SJSA1 (cell line): ENCODE results near the gene UQCRQ. TPM values are rescaled to one million over a fixed set of nuclear protein-coding genes. Genes with fewer than 3 reads are reported as not detected.
"Not testable (repeated sequence)": the region's sequence is repeated elsewhere in the genome, so short reads cannot be mapped to it uniquely, and the experiment has no call there.

Experiments
- DNase-seq, 2 experiments: peaks; one replicate each; pipeline ENCODE4 v3.0.0-alpha.2; 2015 to 2020; ENCODE audit warnings: low spot score in 2 of 2, low read depth in 1 of 2
- H3K27ac ChIP-seq: fragments of 250-450 bp; sonication (Bioruptor Pico); 2 replicates; pipeline ENCODE4 v1.5.1; 2020; ENCODE audit warnings: mild to moderate bottlenecking, moderate library complexity
- H3K27me3 ChIP-seq: fragments of 250-450 bp; sonication (Bioruptor Pico); replicated peaks from 2 replicates; pipeline ENCODE4 v1.5.1; 2020; ENCODE audit warnings: mild to moderate bottlenecking, moderate library complexity
- H3K36me3 ChIP-seq: fragments of 250-450 bp; sonication (Bioruptor Pico); 2 replicates; pipeline ENCODE4 v1.5.1; 2020; ENCODE audit warnings: mild to moderate bottlenecking
- H3K4me1 ChIP-seq: fragments of 250-450 bp; sonication (Bioruptor Pico); replicated peaks from 2 replicates; pipeline ENCODE4 v1.6.1; 2021; ENCODE audit warnings: mild to moderate bottlenecking
- H3K4me3 ChIP-seq: fragments of 250-450 bp; sonication (Bioruptor Pico); 2 replicates; pipeline ENCODE4 v1.5.1; 2020; ENCODE audit warnings: mild to moderate bottlenecking
- H3K9me3 ChIP-seq: fragments of 250-450 bp; sonication (Bioruptor Pico); replicated peaks from 2 replicates; pipeline ENCODE4 v1.5.1; 2020; ENCODE audit warnings: mild to moderate bottlenecking
- total RNA-seq: library from RNA; depleted of rRNA; stranded (reverse); fragments of >200 nt; shearing (Covaris generic); gene quantifications from 2 replicates; pipeline ENCODE4 v1.2.3, GENCODE V29; 2014

Gene UQCRQ
- total RNA-seq, 1 experiment from 2014 or later = 440 TPM

DNA sequence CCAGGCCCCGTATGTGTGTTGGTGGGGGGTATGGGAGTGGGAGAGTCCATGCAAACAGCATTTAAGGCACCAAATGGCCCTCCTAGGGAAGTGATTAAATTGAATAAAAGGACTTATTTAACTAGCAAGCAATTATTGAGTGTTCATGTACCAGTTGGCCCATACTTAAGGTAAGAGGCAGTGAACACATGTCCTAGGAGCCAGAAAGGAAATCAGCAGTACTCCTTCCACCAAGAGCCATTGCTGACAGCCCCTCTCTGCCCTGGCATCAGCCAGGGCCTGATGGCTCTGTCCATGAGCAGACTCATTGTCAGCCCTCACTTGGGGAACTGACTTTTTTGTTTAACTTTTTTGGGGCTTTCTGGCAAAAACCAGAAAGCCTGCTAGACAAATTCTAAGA is 25.5 kb upstream of the UQCRQ start:
- Histone ChIP-seq H3K36me3 (no peaks in the 10 kb centered on the region), H3K27ac (peak overlapping the region; percentile 86), H3K27me3 (no peaks in the 10 kb centered on the region), H3K4me1 (peaks cover 36% of the 10 kb centered on the region), H3K4me3 (no peak overlapping the region), H3K9me3 (no peaks in the 10 kb centered on the region)
- DNase-seq = no peak

DNA sequence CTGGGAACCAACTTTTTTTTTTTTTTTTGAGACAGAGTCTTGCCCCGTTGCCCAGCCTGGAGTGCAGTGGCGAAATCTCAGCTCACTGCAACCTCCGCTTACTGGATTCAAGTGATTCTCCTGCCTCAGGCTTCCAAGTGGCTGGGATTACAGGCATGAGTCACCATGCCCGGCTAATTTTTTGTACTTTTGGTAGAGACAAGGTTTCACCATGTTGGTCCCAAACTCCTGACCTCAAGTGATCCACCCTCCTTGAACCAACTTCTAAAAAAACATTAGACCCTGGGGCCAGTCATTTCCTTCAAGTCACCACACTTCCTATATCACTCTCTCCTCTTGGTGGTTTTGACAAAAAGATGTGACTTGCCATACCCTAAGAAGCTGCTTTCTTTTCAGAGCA is 25.1 kb upstream of the UQCRQ start:
- Histone ChIP-seq H3K27ac (peak overlapping the region; percentile 32; the same call in 1 of the 2 replicates), H3K4me1 (peaks cover 36% of the 10 kb centered on the region), H3K4me3 (no peak overlapping the region), H3K36me3 (no peaks in the 10 kb centered on the region), H3K27me3 (no peaks in the 10 kb centered on the region), H3K9me3 (no peaks in the 10 kb centered on the region)
- peak in 1 of 2 experiments; percentile 44 for DNase-seq

DNA sequence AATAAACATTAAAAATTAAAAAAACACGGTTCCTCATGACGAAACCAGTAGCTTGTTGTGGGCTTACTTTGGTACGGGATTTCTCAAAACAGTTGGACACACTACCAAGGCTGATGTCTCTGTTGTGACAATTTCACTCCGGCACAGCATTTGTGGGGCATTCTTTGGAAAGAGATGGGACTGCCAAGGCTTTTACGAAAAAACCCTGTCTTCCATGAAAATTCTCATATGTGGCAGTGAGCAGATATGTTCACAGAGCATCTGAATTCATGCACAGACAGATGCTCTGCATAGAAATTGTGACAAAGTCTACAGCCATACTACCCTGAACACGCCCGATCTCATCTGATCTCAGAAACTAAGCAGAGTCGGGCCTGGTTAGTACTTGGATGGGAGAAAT is 18.2 kb upstream of the UQCRQ start:
- Histone ChIP-seq H3K27ac (no peak overlapping the region), H3K4me3 (no peak overlapping the region), H3K36me3 (no peaks in the 10 kb centered on the region), H3K27me3 (no peaks in the 10 kb centered on the region), H3K4me1 (peaks cover 2% of the 10 kb centered on the region), H3K9me3 (no peaks in the 10 kb centered on the region)
- DNase-seq = no peak

GRCh38 chr5:132849347-132849746 is 17.1 kb upstream of the UQCRQ start:
- Histone ChIP-seq H3K4me1 (peaks cover 13% of the 10 kb centered on the region), H3K27me3 (no peaks in the 10 kb centered on the region), H3K4me3 (no peak overlapping the region), H3K36me3 (no peaks in the 10 kb centered on the region), H3K9me3 (no peaks in the 10 kb centered on the region), H3K27ac (no peak overlapping the region)
- no peak for DNase-seq

- peaks cover 19% of the 10 kb centered on the region for H3K4me1 ChIP-seq
- H3K9me3 ChIP-seq = no peaks in the 10 kb centered on the region
- no peak for DNase-seq
- H3K27me3 ChIP-seq = no peaks in the 10 kb centered on the region
- no peak overlapping the region for H3K4me3 ChIP-seq
- no peaks in the 10 kb centered on the region for H3K36me3 ChIP-seq
- H3K27ac ChIP-seq = no peak overlapping the region
Observed at GRCh38 chr5:132850066-132850465, 16.4 kb upstream of the UQCRQ start.

- Histone ChIP-seq H3K27ac (peak overlapping the region; percentile 66), H3K4me3 (no peak overlapping the region), H3K4me1 (peaks cover 19% of the 10 kb centered on the region), H3K36me3 (no peaks in the 10 kb centered on the region), H3K27me3 (no peaks in the 10 kb centered on the region), H3K9me3 (no peaks in the 10 kb centered on the region)
- DNase-seq = no peak
Observed at GRCh38 chr5:132853323-132853722, 13.1 kb upstream of the UQCRQ start.

- peak overlapping the region; percentile 66 for H3K27ac ChIP-seq
- H3K4me3 ChIP-seq = no peak overlapping the region
- peaks cover 19% of the 10 kb centered on the region for H3K4me1 ChIP-seq
- no peaks in the 10 kb centered on the region for H3K36me3 ChIP-seq
- peak in 1 of 2 experiments; percentile 62 for DNase-seq
- H3K27me3 ChIP-seq = no peaks in the 10 kb centered on the region
- no peaks in the 10 kb centered on the region for H3K9me3 ChIP-seq
Observed at GRCh38 chr5:132853790-132854189, 12.7 kb upstream of the UQCRQ start.

DNA sequence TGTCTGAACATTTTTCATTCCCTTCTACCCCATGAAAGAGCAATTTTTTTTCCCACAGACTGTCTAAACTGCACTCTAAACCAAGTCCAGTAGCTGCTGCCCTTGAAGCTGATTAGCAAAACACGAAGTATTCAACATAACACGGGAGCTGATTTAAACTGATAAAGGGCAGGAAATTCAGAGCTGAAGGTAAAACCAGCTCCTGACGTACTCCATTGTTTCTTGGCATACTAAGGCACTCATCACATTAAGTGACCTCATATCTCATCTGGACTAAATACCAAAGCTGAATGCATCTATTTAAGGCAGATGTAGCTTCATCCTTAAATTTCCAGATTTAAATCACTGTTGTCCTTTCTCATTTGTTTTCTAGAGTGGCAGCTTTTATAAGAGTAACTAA is 12.1 kb upstream of the UQCRQ start:
- Histone ChIP-seq H3K4me3 (no peak overlapping the region), H3K36me3 (no peaks in the 10 kb centered on the region), H3K27me3 (no peaks in the 10 kb centered on the region), H3K9me3 (no peaks in the 10 kb centered on the region), H3K4me1 (peaks cover 19% of the 10 kb centered on the region), H3K27ac (peak overlapping the region; percentile 66)
- DNase-seq = peak in 1 of 2 experiments; percentile 57

- not testable (repeated sequence) for H3K27ac ChIP-seq, H3K9me3 ChIP-seq, H3K4me3 ChIP-seq, H3K27me3 ChIP-seq, H3K36me3 ChIP-seq
- DNase-seq = peak in 1 of 2 experiments; percentile 18
- H3K4me1 ChIP-seq = peaks cover 19% of the 10 kb centered on the region
Observed at GRCh38 chr5:132854992-132855391, 11.4 kb upstream of the UQCRQ start.

DNA sequence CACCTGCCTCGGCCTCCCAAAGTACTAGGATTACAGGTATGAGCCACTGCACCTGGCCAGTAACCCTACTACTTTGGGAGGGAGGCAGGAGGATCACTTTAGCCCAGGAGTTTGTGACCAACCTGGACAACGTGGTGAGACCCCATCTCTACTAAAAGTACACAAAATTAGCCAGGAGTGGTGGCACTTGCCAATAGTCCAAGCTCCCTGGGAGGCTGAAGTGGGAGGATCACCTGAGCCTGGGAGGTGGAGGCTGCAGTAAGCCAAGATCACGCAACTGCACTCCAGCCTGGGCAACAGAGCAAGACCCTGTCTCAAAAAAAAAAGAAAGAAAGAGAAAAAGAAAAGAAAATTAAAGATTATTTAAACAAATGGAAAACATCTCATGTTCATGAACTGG is 10.4 kb upstream of the UQCRQ start:
- H3K27me3 ChIP-seq = 0 out of 2 replicates have a peak, but pooled peaks cover 4% of the 10 kb centered on the region

GRCh38 chr5:132859889-132860437 is 6.5 kb upstream of the UQCRQ start:
- Histone ChIP-seq H3K9me3 (no peaks in the 10 kb centered on the region), H3K27me3 (0 out of 2 replicates have a peak, but pooled peaks cover 4% of the 10 kb centered on the region), H3K4me1 (no peaks in the 10 kb centered on the region), H3K27ac (no peak overlapping the region), H3K36me3 (no peaks in the 10 kb centered on the region), H3K4me3 (no peak overlapping the region)
- DNase-seq = no peak

More for the DNA sequence above, 10.4 kb upstream of the UQCRQ start:
- H3K4me1 ChIP-seq = peaks cover 19% of the 10 kb centered on the region
- no peaks in the 10 kb centered on the region for H3K9me3 ChIP-seq
- peak in 1 of 2 experiments; percentile 23 for DNase-seq
- no peak overlapping the region for H3K27ac ChIP-seq
- H3K4me3 ChIP-seq = no peak overlapping the region
- H3K36me3 ChIP-seq = no peaks in the 10 kb centered on the region

- DNase-seq = no peak
- Histone ChIP-seq H3K36me3 (no peaks in the 10 kb centered on the region), H3K9me3 (no peaks in the 10 kb centered on the region), H3K4me1 (peaks cover 3% of the 10 kb centered on the region), H3K27me3 (0 out of 2 replicates have a peak, but pooled peaks cover 4% of the 10 kb centered on the region), H3K4me3 (no peak overlapping the region), H3K27ac (no peak overlapping the region)
Observed at GRCh38 chr5:132860742-132861141, 5.7 kb upstream of the UQCRQ start.

DNA sequence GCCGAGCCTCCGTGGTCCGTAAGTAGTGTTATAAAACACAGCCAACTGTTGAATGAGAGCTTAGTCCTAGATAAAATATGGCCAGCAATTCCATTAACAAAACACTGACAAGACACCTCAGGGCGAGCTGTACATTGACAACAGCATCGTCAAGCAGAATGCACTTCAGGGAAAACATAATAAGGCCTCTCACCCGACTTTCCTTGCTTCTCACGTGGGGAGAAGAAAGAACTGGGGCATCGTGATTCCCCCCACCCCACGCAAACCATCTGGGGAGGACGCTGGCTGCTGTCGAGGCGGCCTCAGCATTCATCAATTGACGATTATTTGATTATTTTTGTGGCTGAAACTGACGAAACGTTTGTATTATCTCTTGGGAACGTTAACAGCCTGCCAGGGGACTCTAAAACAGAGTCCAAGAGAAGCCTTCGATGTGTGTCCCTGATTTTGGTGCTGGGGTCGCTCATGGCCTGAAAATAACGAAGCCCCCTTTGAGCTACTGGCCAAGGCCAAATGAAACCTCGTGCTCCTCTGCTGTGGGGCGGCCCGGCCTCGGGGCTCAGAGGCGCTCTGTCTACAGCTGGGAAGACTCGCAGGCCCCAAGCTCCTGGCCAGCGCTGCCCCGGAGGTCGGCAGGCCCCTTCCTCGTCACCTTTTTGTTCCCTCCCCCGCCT is 637 bp upstream of the UQCRQ start:
- Histone ChIP-seq H3K27me3 (no peaks in the 10 kb centered on the region), H3K36me3 (peaks cover 41% of the 10 kb centered on the region)

GRCh38 chr5:132867046-132867451 is 607 bp downstream of the UQCRQ start:
- H3K27me3 ChIP-seq = no peaks in the 10 kb centered on the region
- H3K4me3 ChIP-seq = peak overlapping the region; percentile 86
- H3K9me3 ChIP-seq = no peaks in the 10 kb centered on the region
- DNase-seq = no peak
- H3K27ac ChIP-seq = peak overlapping the region; percentile 74
- H3K4me1 ChIP-seq = peaks cover 15% of the 10 kb centered on the region
- H3K36me3 ChIP-seq = peaks cover 53% of the 10 kb centered on the region

More for the DNA sequence above, 637 bp upstream of the UQCRQ start:
- Histone ChIP-seq H3K4me1 (peaks cover 15% of the 10 kb centered on the region), H3K27ac (peak overlapping the region; percentile 74), H3K4me3 (peak overlapping the region; percentile 86), H3K9me3 (no peaks in the 10 kb centered on the region)
- no peak for DNase-seq
